Brain microvascular endothelial cell (primary cell): ENCODE data around the gene PYY.

Experiments
- DNase-seq: peaks from one replicate; pipeline ENCODE4 v3.0.0-alpha.2; 2020
- H3K27ac ChIP-seq: fragments of 250-450 bp; sonication (Bioruptor Pico); 2 replicates; pipeline ENCODE4 v1.5.1; 2020; ENCODE audit warnings: mild to moderate bottlenecking, moderate library complexity
- H3K27me3 ChIP-seq: fragments of 250-450 bp; sonication (Bioruptor Pico); replicated peaks from 2 replicates; pipeline ENCODE4 v1.5.1; 2020; ENCODE audit warnings: mild to moderate bottlenecking
- H3K36me3 ChIP-seq: fragments of 250-450 bp; sonication (Bioruptor Pico); replicated peaks from 2 replicates; pipeline ENCODE4 v1.5.1; 2020; ENCODE audit warnings: mild to moderate bottlenecking
- H3K4me3 ChIP-seq: 2 replicates; pipeline ENCODE4 v1.5.1; 2011; ENCODE audit warnings: low read depth, mild to moderate bottlenecking, control low read depth, low read length, moderate library complexity
- in situ Hi-C: cut with HindIII; loops from 2 replicates; pipeline ENCODE4 v1.10.0; 2017; ENCODE audit warnings: low sequenced_read_pairs, low pct_ligation_motif_present
- TF ChIP-seq, protein P1 (sequence below): IDR thresholded peaks from 2 replicates; pipeline ENCODE4 v1.5.1; 2011; ENCODE audit warnings: low read depth, mild to moderate bottlenecking, moderate library complexity, low read length, control low read depth, inconsistent platforms; ENCODE audit errors: missing control alignments

PYY gene

DNA sequence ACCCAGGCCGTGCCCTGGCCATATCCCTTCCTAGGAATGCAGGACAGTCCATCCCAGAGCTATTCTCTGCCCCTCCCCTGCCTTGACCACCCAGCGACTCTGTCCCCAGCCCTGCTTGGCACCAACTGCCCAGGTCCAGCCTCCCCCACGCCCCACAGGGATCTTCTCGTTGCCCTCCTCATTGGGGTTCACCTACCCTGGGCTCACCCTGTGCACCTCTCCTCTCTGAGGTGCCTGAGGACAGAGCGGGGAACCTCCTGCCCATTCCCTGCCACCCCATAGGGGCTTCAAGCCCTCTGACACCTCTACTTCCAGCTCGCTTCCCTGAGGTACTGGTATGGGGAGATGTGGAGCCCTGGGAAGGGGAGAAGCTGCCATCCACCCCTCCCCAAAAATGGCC lies 40.2 kb downstream of the PYY start:
- no peak for DNase-seq
- H3K36me3 ChIP-seq, result no peaks in the 10 kb centered on the region
- TF ChIP-seq, protein P1, sequence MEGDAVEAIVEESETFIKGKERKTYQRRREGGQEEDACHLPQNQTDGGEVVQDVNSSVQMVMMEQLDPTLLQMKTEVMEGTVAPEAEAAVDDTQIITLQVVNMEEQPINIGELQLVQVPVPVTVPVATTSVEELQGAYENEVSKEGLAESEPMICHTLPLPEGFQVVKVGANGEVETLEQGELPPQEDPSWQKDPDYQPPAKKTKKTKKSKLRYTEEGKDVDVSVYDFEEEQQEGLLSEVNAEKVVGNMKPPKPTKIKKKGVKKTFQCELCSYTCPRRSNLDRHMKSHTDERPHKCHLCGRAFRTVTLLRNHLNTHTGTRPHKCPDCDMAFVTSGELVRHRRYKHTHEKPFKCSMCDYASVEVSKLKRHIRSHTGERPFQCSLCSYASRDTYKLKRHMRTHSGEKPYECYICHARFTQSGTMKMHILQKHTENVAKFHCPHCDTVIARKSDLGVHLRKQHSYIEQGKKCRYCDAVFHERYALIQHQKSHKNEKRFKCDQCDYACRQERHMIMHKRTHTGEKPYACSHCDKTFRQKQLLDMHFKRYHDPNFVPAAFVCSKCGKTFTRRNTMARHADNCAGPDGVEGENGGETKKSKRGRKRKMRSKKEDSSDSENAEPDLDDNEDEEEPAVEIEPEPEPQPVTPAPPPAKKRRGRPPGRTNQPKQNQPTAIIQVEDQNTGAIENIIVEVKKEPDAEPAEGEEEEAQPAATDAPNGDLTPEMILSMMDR, result no peak
- H3K27me3 ChIP-seq, result peaks cover 10% of the 10 kb centered on the region
- no peak overlapping the region for H3K27ac ChIP-seq
- no peak overlapping the region for H3K4me3 ChIP-seq
- in situ Hi-C loops, result no loop called here

DNA sequence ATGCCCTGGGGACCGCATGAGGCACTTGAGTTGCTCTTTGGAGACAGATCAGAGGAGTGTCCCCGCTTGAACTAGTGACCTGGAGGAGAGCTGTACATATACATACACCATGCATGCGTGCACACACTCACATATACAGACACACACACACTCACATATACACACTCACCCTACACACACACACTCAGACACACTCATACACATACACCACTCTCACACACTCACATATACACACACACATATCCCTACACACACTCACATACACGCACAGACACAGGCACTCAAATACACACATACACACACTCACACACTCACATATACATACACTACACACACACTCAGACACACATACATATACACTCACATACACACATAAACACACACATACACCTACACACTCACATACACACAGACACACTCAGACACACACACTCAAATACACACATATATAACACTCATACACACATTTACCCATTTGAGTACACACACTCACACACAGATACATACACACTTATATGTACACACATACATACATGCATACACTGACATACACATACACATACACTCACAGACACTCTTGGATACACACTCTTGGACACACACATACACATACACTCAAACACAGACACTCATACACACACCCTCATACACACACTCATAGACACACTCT lies 41.0 kb downstream of the PYY start:
- Histone ChIP-seq H3K27me3 (peaks cover 13% of the 10 kb centered on the region), H3K27ac (no peak overlapping the region), H3K36me3 (no peaks in the 10 kb centered on the region), H3K4me3 (no peak overlapping the region)
- no peak for DNase-seq
- TF ChIP-seq, protein P1, result no peak
- in situ Hi-C loops, result no loop called here

DNA sequence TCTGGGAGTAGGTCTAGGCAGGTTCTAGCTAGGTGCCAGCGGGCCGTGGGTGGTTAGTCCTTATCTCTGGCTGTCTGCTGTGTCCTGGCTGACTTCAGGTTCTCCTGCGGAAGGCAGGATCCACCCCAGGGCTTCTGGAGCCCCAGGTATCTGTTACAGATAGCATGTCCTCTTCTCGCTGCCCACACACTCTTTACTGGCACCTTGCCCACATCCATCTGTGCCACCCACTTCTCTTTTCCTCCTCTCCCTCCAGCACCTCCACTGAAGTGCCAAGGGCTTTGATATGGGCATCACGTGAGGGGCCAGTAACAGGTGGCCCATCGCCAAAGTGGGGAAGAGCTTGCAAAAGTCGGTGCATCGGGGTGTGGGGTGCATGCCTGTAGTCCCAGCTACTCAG lies 41.8 kb downstream of the PYY start:
- Histone ChIP-seq H3K36me3 (no peaks in the 10 kb centered on the region), H3K27ac (no peak overlapping the region), H3K27me3 (peaks cover 15% of the 10 kb centered on the region), H3K4me3 (no peak overlapping the region)
- in situ Hi-C loops, result no loop called here
- DNase-seq, result no peak
- TF ChIP-seq, protein P1, result no peak

DNA sequence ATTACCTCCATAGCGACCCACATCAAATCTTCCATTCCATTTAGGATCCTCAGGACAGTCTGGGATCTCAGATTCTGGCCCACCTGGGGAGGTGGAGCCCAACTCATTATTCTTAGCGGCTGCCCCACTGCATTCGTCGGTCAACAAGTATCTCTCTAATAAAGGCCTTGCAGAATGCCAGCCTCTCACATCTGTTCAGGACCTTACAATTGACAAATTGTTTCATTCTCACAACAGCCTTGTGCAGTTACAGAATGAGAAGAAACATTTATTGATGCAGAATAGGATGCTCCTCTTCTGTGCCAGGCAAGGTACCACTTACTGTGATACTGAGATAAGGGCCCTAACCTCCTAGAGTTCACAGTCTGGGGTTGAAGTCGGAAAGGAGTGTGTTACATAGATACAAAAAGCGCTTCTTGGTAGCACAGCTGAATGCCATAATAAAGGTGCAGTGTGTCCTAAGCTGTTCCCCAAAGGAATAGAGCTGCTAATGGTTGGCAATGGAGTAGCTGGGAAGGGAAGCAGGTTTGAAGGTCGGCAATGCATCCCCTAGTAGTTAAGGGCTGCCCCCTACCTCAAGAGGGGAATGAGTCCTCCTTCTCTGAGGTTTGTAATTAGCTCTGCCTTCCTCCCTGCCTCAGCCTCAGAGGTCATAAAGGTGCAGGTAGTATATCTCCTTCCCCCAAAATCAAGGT lies 44.1 kb downstream of the PYY start:
- H3K27me3 ChIP-seq, result peaks cover 24% of the 10 kb centered on the region
- H3K27ac ChIP-seq, result no peak overlapping the region
- TF ChIP-seq, protein P1, result no peak
- in situ Hi-C loops, result no loop called here
- no peak for DNase-seq
- no peaks in the 10 kb centered on the region for H3K36me3 ChIP-seq
- H3K4me3 ChIP-seq, result no peak overlapping the region

DNA sequence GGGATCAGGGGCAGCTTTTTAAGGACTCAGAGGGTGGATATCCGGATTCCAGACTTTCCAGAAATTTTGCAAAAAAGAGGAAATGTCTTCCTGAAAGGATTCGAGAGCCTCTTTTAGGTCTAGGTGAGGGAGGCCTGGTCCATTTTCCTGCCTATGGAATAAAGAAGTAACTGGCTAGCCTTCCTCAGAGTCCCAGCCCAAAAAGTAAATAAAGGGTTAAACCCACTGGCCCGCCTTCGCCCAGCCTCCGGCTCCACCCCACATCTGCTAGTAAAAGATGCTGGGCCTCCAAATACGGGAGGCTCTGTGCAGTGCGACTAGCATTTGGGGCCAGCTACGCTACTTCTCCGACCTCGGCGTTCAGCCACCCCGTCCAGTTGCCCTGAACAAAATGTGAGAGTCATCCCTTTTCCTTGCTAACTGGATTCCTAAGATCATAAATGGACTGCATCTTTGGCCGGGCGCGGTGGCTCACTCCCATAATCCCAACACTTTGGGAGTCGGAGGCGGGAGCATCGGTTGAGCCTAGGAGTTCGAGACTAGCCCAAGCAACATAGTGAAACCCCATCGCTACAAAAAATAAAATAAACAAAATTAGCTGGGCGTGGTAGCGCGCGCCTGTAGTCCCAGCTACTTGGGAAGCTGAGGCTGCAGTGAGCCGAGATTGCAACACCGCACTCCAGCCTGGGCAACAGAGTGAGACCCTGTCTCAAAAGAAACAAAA lies 45.6 kb downstream of the PYY start:
- peak; percentile 51 for DNase-seq
- no peak overlapping the region for H3K27ac ChIP-seq
- peaks cover 24% of the 10 kb centered on the region for H3K27me3 ChIP-seq
- H3K4me3 ChIP-seq, result peak overlapping the region; percentile 20
- no peaks in the 10 kb centered on the region for H3K36me3 ChIP-seq
- in situ Hi-C loops, result no loop called here
- TF ChIP-seq, protein P1, result no peak
